ENCODE results near the gene ATG9B. TPM values are rescaled to one million over a fixed set of nuclear protein-coding genes. Genes with fewer than 3 reads are reported as not detected.
A peak's percentile ranks its signal among the peaks of the same experiment; 100 is the strongest.

The ATG9B gene
- polyA plus RNA-seq, 1 of the 3 experiments (the other 2 are of a cell fraction) = 0.67 TPM

- no peak for DNase-seq
- Histone ChIP-seq H4K20me1 (ENCODE audit: insufficient read depth) (no peaks in the 10 kb centered on the region), H3K27me3 (ENCODE audit: insufficient read depth) (peaks cover 15% of the 10 kb centered on the region; the same call in 1 of the 2 replicates), H3K4me1 (ENCODE audit: control insufficient read depth in 1 of 2, insufficient read depth in 2 of 2, low read depth in 1 of 2, low read length in 1 of 2) (peaks cover 0 to 31% of the 10 kb centered on the region in 2 experiments; a peak in 1 of 4 replicates), H3K9me2 (no peaks in the 10 kb centered on the region), H3K79me2 (ENCODE audit: insufficient read depth) (no peaks in the 10 kb centered on the region), H3F3A (replicated peaks; ENCODE audit: insufficient read depth) (no peaks in the 10 kb centered on the region), H3K4me2 (peak overlapping the region; percentile 70; the same call in 1 of the 2 replicates), H3K36me3 (replicated peaks in 1 of 2; ENCODE audit: control insufficient read depth in 1 of 2, insufficient read depth in 2 of 2, low read length in 1 of 2) (no peaks in the 10 kb centered on the region), H3K9ac (no peak overlapping the region), H3K27ac (ENCODE audit: low read depth in 2 of 2, low read length in 1 of 2) (peak overlapping the region in 1 of 2 experiments; percentile 18; a peak in 2 of 4 replicates), H3K4me3 (ENCODE audit: low read depth in 2 of 2, low read length in 1 of 2) (peak overlapping the region; percentile 28 to 34; a peak in 3 of 4 replicates), H2AFZ (ENCODE audit: low read depth) (no peak overlapping the region), H3K9me3 (no peaks in the 10 kb centered on the region)
- WGBS (ENCODE audit: low lambda C conversion rate) = 62% methylated on average over 13 of the region's 13 CpGs
- ChIA-PET POLR2A (interaction anchor here (0.7 to 1.3 kb wide), 4 partner anchors 8 to 119 kb away, joined by 3 read pairs; partner anchors contain the start of gene ABCB8), CTCF (interaction anchor here (0.6 to 8.3 kb wide), 59 partner anchors 11 to 654 kb away, joined by 3 to 107 read pairs (median 5); partner anchors contain the start of genes ABCB8, AGAP3, CDK5 and FASTK)
- TF ChIP-seq FOSL2 (IDR thresholded peaks at IDR 0.05; ENCODE audit: borderline replicate concordance, low read depth) (no peak), IRF3 (IDR thresholded peaks at IDR 0.05; ENCODE audit: low read depth, low read length) (no peak), POLR2AphosphoS5 (IDR thresholded peaks at IDR 0.05; ENCODE audit: low read depth, low read length) (no peak), MXI1 (IDR thresholded peaks at IDR 0.05; ENCODE audit: low read depth, low read length) (no peak), FOXJ3 (CRISPR knock-in tag; IDR thresholded peaks at IDR 0.05) (no peak), USF1 (IDR thresholded peaks at IDR 0.05; ENCODE audit: borderline replicate concordance, low read depth) (no peak), USF2 (IDR thresholded peaks at IDR 0.05; ENCODE audit: borderline replicate concordance, low read depth, low read length) (no peak), CTCF (IDR thresholded peaks at IDR 0.05) (no peak), MEF2A (IDR thresholded peaks at IDR 0.05; ENCODE audit: borderline replicate concordance, low read depth) (no peak), PBX3 (IDR thresholded peaks at IDR 0.05) (no peak), GATA2 (CRISPR knock-in tag; IDR thresholded peaks at IDR 0.05) (no peak; the same call in 1 of the 2 replicates), ZBTB33 (IDR thresholded peaks at IDR 0.05; ENCODE audit: borderline replicate concordance, low read depth) (no peak), TAF1 (IDR thresholded peaks at IDR 0.05; ENCODE audit: borderline replicate concordance, low read depth, low read length) (no peak), MAX (IDR thresholded peaks at IDR 0.05; ENCODE audit: low read depth) (no peak)
These were observed 6.8 kb downstream of the ATG9B start for GRCh38 chr7:151017370-151017952.
